ENCODE measurements around the gene MAP4K3.

DNA sequence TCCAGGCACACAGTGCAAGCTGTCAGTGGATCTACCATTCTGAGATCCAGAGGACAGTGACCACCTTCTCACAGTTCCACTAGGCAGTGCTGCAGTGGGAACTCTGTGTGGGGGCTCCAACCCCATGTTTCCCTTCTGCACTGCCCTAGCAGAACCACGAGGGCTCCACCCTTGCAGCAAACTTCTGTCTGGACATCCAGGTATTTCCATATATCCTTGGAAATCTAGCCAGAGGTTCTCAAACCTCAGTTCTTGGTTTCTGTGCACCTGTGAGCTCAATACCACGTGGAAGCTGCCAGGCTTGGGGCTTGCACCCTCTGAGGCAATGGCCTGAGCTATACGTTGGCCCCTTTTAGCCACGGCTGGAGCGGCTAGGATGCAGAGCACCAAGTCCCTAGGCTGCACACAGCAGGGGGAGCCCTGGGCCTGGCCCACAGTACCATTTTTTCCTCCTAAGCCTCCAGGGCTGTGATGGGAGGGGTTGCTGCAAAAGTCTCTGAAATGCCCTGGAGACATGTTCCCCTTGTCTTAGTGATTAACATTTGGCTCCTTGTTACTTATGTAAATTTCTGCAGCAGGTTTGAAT, 77.5 kb downstream of the MAP4K3 start:
- TF ChIP-seq FOXA1 (IDR thresholded peaks at IDR 0.05), result no peak
- no peak for TF ChIP-seq SUZ12 (IDR thresholded peaks at IDR 0.05)
- no peak for TF ChIP-seq FOXM1 (IDR thresholded peaks at IDR 0.05; ENCODE audit: borderline replicate concordance)
- no peak for TF ChIP-seq FOXK2 (IDR thresholded peaks at IDR 0.05)
- no peak for TF ChIP-seq LEF1 (IDR thresholded peaks at IDR 0.05; ENCODE audit: borderline replicate concordance)
- TF ChIP-seq SP1 (IDR thresholded peaks at IDR 0.05), result no peak
- no peak for TF ChIP-seq TARDBP (IDR thresholded peaks at IDR 0.05)
- TF ChIP-seq ARNT (IDR thresholded peaks at IDR 0.05), result no peak
- TF ChIP-seq CTBP1 (IDR thresholded peaks at IDR 0.05; ENCODE audit: borderline replicate concordance), result no peak
- TF ChIP-seq, protein P1, sequence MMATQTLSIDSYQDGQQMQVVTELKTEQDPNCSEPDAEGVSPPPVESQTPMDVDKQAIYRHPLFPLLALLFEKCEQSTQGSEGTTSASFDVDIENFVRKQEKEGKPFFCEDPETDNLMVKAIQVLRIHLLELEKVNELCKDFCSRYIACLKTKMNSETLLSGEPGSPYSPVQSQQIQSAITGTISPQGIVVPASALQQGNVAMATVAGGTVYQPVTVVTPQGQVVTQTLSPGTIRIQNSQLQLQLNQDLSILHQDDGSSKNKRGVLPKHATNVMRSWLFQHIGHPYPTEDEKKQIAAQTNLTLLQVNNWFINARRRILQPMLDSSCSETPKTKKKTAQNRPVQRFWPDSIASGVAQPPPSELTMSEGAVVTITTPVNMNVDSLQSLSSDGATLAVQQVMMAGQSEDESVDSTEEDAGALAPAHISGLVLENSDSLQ (IDR thresholded peaks at IDR 0.05), result no peak
- no peak for TF ChIP-seq BHLHE40 (IDR thresholded peaks at IDR 0.05; ENCODE audit: borderline replicate concordance)
- TF ChIP-seq ZNF384 (IDR thresholded peaks at IDR 0.05), result no peak
- TF ChIP-seq HDGF (IDR thresholded peaks at IDR 0.05; ENCODE audit: borderline replicate concordance), result no peak
